Measurements from ENCODE around the gene CTF1. TPM values are rescaled to one million over a fixed set of nuclear protein-coding genes. Genes with fewer than 3 reads are reported as not detected.
"Not testable (repeated sequence)": the region's sequence is repeated elsewhere in the genome, so short reads cannot be mapped to it uniquely, and the experiment has no call there.

CTF1 gene
- total RNA-seq, 1 donor from 2014 or later: 11.0 TPM

GRCh38 chr16:30887927-30888326, 8.5 kb upstream of the CTF1 start:
- DNase-seq (ENCODE audit: low spot score): no peak

DNA sequence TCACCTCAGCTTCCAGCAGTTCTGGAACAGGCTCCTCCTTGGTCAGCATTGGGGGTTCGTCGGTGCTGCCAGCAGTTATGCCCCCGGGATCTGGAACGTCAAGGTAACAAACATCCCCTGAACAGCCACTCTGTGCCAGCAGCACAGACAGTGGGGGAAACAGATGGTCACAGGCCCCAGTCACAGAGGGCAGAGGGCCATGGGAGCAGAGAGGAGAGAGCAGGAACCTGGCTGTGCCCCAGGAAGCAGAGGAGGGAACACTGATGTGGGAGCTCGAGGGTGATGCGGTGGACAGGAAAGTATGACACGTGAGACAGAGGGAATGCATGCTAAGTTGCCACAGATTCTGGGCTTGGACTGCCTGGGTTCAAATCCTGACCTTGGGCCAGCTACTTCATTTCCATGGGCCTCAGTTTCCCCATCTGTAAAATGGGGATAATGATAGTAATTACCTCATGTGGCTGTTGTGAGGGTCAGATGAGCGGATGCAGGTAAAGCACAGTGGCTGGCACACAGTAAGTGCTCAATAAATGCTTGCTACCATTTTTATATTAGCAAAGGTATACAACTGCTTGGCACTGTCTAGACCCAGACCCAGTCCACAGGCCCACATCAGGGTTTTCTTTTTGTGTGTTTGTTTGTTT, 7.4 kb upstream of the CTF1 start:
- DNase-seq (ENCODE audit: low spot score): no peak

DNA sequence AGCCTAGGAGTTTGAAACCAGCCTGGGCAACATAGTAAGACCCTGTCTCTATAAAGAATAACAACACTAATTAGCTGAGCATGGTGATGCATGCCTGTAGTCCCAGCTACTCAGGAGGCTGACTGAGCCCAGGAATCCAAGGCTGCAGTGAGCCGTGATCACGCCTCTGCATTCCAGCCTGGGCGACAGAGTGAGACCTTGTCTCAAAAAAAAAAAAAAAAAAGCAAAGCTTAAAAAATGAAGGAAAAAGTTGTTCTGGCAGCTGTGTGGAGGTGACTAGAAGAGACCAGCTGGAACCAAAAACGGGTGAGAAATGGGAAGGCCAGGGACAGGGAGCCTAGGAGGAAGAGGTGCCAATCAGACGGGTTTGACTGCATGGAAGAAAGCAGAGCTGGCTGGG, 6.7 kb upstream of the CTF1 start:
- no peak for DNase-seq (ENCODE audit: low spot score)

- not testable (repeated sequence) for DNase-seq (ENCODE audit: low spot score)
Measured at GRCh38 chr16:30891043-30891823, 5.2 kb upstream of the CTF1 start.

GRCh38 chr16:30892670-30893416, 3.6 kb upstream of the CTF1 start:
- DNase-seq (ENCODE audit: low spot score): no peak

- no peak for DNase-seq (ENCODE audit: low spot score)
Measured at GRCh38 chr16:30893417-30893743, 3.0 kb upstream of the CTF1 start.

GRCh38 chr16:30893744-30894539, 2.5 kb upstream of the CTF1 start, which contains the start of gene BCL7C:
Gene BCL7C (minus strand): TSS chr16:30894077. CDS start chr16:30893944, 133 bp downstream.
- DNase-seq (ENCODE audit: low spot score): peak; percentile 90

- DNase-seq (ENCODE audit: low spot score): no peak
Measured at GRCh38 chr16:30894540-30895368, 1.7 kb upstream of the CTF1 start.

GRCh38 chr16:30895627-30896260, 670 bp upstream of the CTF1 start:
- DNase-seq (ENCODE audit: low spot score): no peak

DNA sequence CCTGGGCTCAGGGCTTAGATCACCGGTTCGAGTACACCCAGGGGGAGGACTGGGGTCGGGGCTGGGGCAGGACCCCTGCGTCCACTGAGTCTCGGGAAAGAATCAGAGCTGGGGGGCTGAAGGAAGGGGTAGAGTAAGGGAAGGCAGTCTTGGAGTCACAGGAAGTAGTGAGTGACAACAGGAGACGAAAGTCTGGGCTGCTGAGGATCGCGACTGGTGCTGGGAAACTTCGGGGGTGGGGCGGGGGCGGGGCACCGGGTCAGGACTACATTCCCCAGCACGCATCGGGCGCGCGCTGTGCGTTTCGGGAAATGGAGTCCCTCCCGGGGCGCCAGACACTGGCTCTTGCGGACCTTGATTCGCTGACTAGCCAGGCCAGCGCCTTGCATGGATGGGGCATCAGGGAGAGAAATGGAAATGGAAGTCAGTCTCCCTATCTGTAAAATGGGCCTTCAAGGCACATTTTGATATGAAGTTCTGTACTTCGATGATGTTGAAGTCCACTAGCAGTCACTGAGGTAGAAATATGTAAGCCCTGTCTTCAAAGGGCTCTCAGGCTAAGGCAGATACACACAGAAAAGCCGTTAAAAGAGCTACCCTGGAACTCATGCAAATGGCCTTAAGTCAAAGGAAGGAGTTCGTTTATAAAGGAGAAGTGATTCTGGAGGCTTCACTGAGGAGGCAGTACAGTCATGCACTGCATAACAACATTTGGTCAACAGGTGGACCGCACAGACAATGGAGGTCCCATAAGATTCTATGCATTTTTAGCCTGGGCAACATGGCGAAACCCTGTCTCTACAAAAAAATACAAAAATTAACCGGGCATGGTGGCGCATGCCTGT, 697 bp downstream of the CTF1 start:
- peak; percentile 90 for DNase-seq (ENCODE audit: low spot score)

- no peak for DNase-seq (ENCODE audit: low spot score)
Measured at GRCh38 chr16:30899794-30900193, 3.4 kb downstream of the CTF1 start.

DNA sequence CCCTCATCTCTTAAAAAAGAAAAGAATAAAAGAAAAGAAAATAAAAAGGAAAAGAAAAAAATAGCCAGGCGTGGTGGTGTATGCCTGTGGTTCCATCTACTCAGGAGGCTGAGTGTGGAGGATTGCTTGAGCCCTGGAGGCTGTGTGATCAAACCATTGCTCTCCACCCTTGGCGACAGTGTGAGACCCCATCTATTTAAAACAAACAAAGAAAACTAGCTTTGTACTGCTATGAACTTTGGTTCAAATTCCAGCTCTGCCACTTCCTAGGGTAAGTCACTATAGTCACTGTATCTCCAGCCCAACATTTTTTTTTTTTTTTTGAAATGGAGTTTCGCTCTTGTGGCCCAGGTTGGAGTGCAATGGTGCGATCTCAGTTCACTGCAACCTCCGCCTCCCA, 4.2 kb downstream of the CTF1 start:
- no peak for DNase-seq (ENCODE audit: low spot score)

DNA sequence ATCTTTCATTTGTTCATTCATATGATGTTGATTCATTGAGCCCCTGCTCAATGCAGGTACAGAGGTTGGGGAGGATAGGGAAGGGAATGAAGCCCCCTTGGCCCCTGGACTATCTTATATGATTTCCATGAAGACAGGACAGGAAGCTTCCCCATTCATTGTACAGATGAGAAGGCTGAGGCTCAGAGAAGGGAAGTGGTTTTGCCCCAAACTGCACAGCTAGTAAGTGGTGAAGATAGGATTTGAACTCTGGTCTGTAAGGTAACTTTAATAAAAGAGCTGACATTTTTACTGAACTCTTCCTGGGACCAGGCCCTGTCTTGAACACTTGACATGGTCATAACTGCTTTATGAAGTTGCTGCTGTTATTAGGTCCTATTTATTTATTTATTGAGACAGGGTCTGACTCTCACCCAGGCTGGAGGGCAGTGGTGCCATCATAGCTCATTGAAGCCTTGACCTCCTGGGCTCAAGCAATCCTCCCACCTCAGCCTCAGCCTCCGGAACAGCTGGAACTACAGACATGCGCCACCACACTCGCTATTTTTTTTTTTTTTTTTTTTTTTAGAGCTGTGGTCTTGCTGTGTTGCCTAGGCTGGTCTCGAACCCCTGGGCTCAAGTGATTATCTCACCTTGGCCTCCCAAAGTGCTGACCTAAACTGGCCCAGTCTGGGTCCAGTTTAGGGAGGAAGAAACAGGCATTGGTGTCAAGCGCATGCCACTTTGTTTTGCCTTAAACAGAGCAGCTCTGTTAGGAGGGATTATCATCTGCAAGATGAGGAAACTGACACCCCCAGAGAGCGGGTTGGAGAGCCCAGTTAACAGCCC, 5.0 kb downstream of the CTF1 start:
- no peak for DNase-seq (ENCODE audit: low spot score)

DNA sequence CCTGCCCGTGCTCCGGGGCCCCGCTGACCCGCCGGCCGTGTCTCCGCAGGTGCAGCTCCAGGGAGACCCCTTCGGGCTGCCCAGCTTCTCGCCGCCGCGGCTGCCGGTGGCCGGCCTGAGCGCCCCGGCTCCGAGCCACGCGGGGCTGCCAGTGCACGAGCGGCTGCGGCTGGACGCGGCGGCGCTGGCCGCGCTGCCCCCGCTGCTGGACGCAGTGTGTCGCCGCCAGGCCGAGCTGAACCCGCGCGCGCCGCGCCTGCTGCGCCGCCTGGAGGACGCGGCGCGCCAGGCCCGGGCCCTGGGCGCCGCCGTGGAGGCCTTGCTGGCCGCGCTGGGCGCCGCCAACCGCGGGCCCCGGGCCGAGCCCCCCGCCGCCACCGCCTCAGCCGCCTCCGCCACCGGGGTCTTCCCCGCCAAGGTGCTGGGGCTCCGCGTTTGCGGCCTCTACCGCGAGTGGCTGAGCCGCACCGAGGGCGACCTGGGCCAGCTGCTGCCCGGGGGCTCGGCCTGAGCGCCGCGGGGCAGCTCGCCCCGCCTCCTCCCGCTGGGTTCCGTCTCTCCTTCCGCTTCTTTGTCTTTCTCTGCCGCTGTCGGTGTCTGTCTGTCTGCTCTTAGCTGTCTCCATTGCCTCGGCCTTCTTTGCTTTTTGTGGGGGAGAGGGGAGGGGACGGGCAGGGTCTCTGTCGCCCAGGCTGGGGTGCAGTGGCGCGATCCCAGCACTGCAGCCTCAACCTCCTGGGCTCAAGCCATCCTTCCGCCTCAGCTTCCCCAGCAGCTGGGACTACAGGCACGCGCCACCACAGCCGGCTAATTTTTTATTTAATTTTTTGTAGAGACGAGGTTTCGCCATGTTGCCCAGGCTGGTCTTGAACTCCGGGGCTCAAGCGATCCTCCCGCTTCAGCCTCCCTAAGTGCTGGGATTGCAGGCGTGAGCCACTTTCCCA, 5.9 kb downstream of the CTF1 start:
- DNase-seq (ENCODE audit: low spot score): peak; percentile 61

DNA sequence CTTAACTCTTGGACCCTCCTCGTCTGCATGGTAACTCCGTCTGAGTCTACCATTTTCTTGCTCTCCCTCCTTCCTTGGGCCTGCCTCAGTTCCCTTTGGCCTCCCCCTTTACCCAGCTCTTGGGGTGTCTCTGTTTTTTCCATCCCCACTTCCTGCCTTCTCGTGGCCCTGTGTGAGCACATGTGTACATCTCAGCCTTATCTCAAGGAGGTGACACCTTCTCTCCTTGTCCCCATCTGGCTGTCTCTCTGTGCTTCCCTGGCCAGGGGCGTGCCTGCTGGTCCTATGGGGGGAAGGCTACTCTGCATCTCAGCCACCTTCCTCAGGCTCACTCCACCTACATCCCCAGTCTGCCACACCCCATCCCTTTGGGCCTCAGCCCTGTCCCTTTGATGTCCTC, 6.6 kb downstream of the CTF1 start:
- DNase-seq (ENCODE audit: low spot score): no peak

- no peak for DNase-seq (ENCODE audit: low spot score)
Measured at GRCh38 chr16:30903596-30903995, 7.2 kb downstream of the CTF1 start.

DNA sequence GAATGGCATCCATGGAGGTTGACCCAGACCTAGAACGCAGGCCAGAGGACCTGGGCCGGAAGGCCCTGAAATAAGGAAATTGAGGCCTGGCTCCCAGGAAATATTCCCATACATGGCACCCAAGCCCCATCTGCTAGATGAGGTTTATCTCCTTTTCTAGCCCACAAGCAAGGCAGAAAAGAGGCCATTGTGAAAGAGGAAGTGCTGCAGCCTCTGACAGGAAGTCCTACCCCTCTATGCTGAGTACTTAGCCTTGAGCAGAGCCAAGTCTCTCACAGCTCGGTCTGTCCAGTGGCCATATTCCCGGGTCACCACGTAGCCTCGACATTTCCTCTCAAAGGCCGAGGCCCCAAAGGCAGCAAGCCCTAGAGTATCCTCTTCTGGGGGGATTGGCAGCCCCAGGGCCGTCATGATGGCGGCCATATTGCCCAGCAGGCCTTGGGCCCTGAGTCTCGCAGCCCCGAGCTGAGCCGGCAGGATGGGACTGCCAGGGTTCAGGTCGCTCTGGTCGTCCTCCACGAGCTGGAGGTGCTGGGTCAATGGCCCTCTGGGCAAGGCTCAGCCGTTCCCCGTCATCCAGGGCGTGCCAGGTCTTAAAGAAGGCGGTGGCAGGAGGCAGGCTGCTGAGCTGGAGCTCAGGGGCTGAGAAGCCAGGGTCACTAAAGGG, 7.8 kb downstream of the CTF1 start:
- no peak for DNase-seq (ENCODE audit: low spot score)

Data from mucosa of gallbladder (tissue), 1 donor.